Kasumi-1 (cell line): ENCODE data around the gene FOXL3.
A peak's percentile ranks its signal among the peaks of the same experiment; 100 is the strongest.
"Not testable (repeated sequence)": the region's sequence is repeated elsewhere in the genome, so short reads cannot be mapped to it uniquely, and the experiment has no call there.

Experiments used
- DNase-seq, 2 experiments: peaks; one replicate each; lab custom pipeline; 2025; lab: John Stamatoyannopoulos, UW

Gene FOXL3

GRCh38 chr7:323410-323809 lies 33.4 kb downstream of the FOXL3 start:
- DNase-seq, result no peak

GRCh38 chr7:324011-324410 lies 34.0 kb downstream of the FOXL3 start:
- DNase-seq, result no peak

- DNase-seq, result no peak
These were observed 35.3 kb downstream of the FOXL3 start for GRCh38 chr7:325051-325798.

- no peak for DNase-seq
These were observed 35.8 kb downstream of the FOXL3 start for GRCh38 chr7:325811-326210.

- DNase-seq, result no peak
These were observed 36.3 kb downstream of the FOXL3 start for GRCh38 chr7:326273-326672.

GRCh38 chr7:326809-327232 lies 36.9 kb downstream of the FOXL3 start:
- no peak for DNase-seq

DNA sequence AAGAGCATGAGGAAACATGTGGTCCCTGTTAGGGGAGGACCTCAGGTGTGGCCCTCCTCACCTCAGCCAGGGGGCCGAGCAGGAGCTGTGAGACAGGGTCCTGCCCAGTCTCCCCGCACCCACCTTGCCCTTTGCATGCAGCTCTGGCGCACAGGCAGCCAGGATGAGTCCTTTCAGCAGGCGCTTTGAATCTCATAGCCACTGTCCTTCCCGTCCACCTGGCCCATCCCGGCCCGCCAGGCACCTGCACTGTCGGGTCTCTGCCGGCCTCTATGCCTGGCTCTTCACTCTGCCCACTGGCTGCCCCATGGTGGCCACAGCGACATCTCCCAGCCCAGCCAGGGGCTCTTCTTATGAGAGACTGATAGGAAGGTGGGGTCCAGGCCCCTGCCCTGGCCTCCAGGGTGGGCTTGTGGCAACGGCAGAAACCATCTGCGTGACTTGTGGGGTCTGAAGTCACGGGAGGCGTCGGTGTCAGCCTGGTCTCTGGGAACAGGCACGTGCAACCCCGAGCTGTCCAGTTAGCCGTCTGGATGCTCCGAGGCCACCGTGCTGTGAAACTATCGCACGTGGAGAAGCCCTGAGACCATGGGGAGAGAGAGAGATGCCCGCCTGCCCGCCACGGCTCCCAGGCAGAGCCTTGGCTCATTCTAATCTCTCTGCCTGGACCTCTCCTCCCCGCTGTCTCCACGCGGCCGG lies 37.4 kb downstream of the FOXL3 start:
- no peak for DNase-seq

- no peak for DNase-seq
These were observed 38.2 kb downstream of the FOXL3 start for GRCh38 chr7:327991-328702.

- DNase-seq, result no peak
These were observed 39.8 kb downstream of the FOXL3 start for GRCh38 chr7:329691-330281.

- DNase-seq, result no peak
These were observed 40.7 kb downstream of the FOXL3 start for GRCh38 chr7:330511-331230.

- no peak for DNase-seq
These were observed 42.1 kb downstream of the FOXL3 start for GRCh38 chr7:332020-332517.

GRCh38 chr7:332646-333392 lies 42.8 kb downstream of the FOXL3 start:
- DNase-seq, result peak; percentile 9 to 25

- no peak for DNase-seq
These were observed 43.4 kb downstream of the FOXL3 start for GRCh38 chr7:333393-333764.

GRCh38 chr7:334618-335357 lies 44.8 kb downstream of the FOXL3 start:
- DNase-seq, result no peak

- no peak for DNase-seq
These were observed 45.6 kb downstream of the FOXL3 start for GRCh38 chr7:335358-336148.

GRCh38 chr7:336149-336533 lies 46.2 kb downstream of the FOXL3 start:
- not testable (repeated sequence) for DNase-seq

DNA sequence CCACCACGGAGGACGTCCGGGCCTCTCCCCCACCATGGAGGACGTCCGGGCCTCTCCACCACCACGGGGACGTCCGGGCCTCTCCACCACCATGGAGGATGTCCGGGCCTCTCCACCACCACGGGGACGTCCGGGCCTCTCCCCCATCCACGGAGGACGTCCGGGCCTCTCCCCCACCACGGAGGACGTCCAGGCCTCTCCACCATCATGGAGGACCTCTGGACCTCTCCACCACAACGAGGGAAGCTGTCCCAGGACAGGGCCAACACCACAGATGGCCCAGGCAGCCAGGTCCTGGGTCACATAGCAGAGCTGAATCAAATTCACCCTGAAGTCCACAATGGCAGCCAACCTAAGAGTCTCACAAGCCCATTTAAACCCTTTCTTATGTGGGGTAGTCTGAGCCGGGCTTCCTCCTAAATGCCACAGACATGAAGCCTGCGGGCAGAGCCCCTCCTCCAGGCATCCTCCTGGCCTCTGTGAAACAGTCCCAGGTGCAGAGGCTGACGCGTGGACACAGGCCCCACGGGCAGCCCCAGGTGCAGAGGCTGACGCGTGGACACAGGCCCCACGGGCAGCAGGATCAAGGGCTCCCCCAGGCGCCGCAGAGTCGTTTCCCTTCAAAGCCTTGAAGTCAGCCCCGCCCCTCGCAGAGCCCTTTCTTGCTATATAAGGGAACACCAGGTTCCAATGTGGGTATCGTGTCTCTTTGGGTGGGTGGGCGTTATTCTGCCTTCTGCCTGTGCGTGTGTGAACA lies 47.0 kb downstream of the FOXL3 start:
- DNase-seq, result no peak

- DNase-seq, result no peak
These were observed 47.6 kb downstream of the FOXL3 start for GRCh38 chr7:337567-337951.
